Measurements from ENCODE around the gene TDRD6. TPM values are rescaled to one million over a fixed set of nuclear protein-coding genes. Genes with fewer than 3 reads are reported as not detected.

The TDRD6 gene
- total RNA-seq, 1 donor from 2014 or later: not detected

DNA sequence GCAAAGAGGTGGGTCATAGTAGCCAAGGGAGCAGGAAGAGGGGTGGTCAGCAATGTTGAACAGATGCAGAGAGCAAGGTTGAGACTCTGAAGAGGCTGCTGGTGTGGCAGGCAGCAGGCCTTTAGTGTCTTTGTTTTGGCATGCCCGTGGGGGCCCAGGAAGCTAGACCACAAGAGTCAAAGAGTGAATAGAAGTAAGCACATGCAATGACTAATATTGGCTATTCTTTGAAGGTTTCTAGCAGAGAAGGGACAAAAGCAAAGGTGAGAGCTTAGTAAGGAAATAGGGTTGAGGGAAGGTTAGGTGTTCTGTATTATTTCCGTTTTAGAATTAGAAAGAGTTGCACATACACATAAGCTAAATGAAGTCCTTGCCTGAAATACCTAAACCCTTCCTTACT is 18.8 kb downstream of the TDRD6 start:
- no peaks in the 10 kb centered on the region for H3K9me3 Mint-ChIP-seq
- no peak for DNase-seq

DNA sequence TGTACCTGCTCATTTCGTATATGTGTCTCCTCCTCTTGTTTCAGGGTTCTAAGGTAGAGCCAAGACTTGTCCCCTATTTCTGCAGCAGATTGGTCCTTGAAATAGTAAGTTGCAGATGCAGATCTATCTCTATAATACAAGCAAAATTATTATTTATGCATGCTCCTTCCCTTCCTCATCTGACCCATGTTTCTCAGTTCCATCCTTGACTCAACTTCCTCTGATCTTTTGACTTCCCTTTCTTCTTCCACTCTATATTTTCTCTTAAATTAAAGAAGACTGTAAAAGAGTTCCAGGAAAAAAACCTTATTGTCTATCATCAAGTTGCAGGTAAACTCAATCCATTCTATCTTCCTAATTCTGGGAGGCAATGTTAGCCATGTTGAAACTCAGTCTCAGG is 23.8 kb downstream of the TDRD6 start:
- intact Hi-C loops (cut with micrococcal nuclease): no loop called here
- no peaks in the 10 kb centered on the region for H3K4me1 Mint-ChIP-seq
- peaks cover 6% of the 10 kb centered on the region for H3K27me3 Mint-ChIP-seq
- no peak for DNase-seq
- H3K27ac Mint-ChIP-seq: no peak overlapping the region
- no peaks in the 10 kb centered on the region for H3K36me3 Mint-ChIP-seq (ENCODE audit: low read depth)
- H3K9me3 Mint-ChIP-seq: no peaks in the 10 kb centered on the region
- H3K4me3 Mint-ChIP-seq: no peak overlapping the region

More for the DNA sequence above, 18.8 kb downstream of the TDRD6 start:
- H3K4me3 Mint-ChIP-seq: no peak overlapping the region
- intact Hi-C loops (cut with micrococcal nuclease): no loop called here
- no peak overlapping the region for H3K27ac Mint-ChIP-seq
- H3K4me1 Mint-ChIP-seq: no peaks in the 10 kb centered on the region
- H3K36me3 Mint-ChIP-seq (ENCODE audit: low read depth): no peaks in the 10 kb centered on the region
- peaks cover 17% of the 10 kb centered on the region for H3K27me3 Mint-ChIP-seq

DNA sequence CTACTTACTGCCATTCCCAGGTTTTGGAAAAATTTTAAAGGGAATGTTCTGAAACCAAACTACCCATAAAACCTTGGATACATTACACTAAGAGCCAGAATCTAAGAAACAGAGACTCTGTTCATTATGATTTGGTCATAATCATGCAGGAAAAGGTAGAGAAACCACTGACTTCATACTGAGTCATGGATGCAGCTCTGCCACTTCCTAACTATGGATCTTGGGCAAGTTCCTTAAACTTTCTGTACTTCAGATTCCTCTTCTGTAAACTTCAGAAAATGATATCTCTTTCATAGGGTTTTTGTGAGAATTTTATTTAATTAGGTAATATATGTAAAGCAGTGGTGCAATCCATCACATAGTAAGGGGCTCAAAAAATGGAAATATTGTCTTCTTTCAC is 27.5 kb downstream of the TDRD6 start:
- peaks cover 2% of the 10 kb centered on the region for H3K27me3 Mint-ChIP-seq
- peaks cover 2% of the 10 kb centered on the region for H3K4me1 Mint-ChIP-seq
- H3K36me3 Mint-ChIP-seq (ENCODE audit: low read depth): no peaks in the 10 kb centered on the region
- DNase-seq: no peak
- H3K4me3 Mint-ChIP-seq: no peak overlapping the region
- H3K9me3 Mint-ChIP-seq: no peaks in the 10 kb centered on the region
- H3K27ac Mint-ChIP-seq: no peak overlapping the region
- intact Hi-C loops (cut with micrococcal nuclease): no loop called here

- H3K36me3 Mint-ChIP-seq (ENCODE audit: low read depth): no peaks in the 10 kb centered on the region
- peaks cover 2% of the 10 kb centered on the region for H3K4me1 Mint-ChIP-seq
- H3K27ac Mint-ChIP-seq: no peak overlapping the region
- no peaks in the 10 kb centered on the region for H3K9me3 Mint-ChIP-seq
- no peak overlapping the region for H3K4me3 Mint-ChIP-seq
- H3K27me3 Mint-ChIP-seq: peaks cover 12% of the 10 kb centered on the region
- DNase-seq: no peak
- intact Hi-C loops (cut with micrococcal nuclease): no loop called here
Observed at GRCh38 chr6:46719099-46719498, 31.4 kb downstream of the TDRD6 start.

DNA sequence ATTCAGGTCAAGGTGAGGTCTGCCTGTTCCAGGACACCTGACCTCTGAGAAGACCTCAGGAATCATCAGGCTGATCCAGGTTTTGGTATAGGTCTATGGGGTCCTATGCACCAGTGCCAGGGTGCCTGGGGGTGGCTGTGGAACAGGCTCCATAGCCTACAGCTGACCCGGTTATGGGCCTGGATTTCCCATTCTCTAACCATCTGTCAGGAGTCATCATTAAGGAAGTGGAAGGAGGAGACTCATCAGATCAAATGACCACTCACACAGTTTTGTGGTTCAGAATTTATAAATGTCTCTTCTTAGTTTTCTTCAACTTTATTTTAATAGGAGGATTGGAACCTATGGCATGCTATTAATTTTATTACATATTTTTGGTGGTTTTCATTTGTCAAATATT is 32.7 kb downstream of the TDRD6 start:
- Mint-ChIP-seq H3K4me1 (peaks cover 2% of the 10 kb centered on the region), H3K27me3 (peaks cover 12% of the 10 kb centered on the region), H3K9me3 (no peaks in the 10 kb centered on the region), H3K4me3 (no peak overlapping the region), H3K36me3 (ENCODE audit: low read depth) (no peaks in the 10 kb centered on the region), H3K27ac (no peak overlapping the region)
- DNase-seq: no peak
- intact Hi-C loops (cut with micrococcal nuclease): no loop called here

- no peak overlapping the region for H3K4me3 Mint-ChIP-seq
- no peaks in the 10 kb centered on the region for H3K4me1 Mint-ChIP-seq
- no peak for DNase-seq
- H3K27ac Mint-ChIP-seq: no peak overlapping the region
- intact Hi-C loops (cut with micrococcal nuclease): no loop called here
- H3K9me3 Mint-ChIP-seq: no peaks in the 10 kb centered on the region
- H3K27me3 Mint-ChIP-seq: peaks cover 41% of the 10 kb centered on the region
- H3K36me3 Mint-ChIP-seq (ENCODE audit: low read depth): no peaks in the 10 kb centered on the region
Observed at GRCh38 chr6:46729787-46730326, 42.2 kb downstream of the TDRD6 start.

- H3K27me3 Mint-ChIP-seq: peaks cover 46% of the 10 kb centered on the region
- no peak for DNase-seq
- no peak overlapping the region for H3K27ac Mint-ChIP-seq
- H3K4me1 Mint-ChIP-seq: no peaks in the 10 kb centered on the region
- H3K4me3 Mint-ChIP-seq: no peak overlapping the region
- intact Hi-C loops (cut with micrococcal nuclease): no loop called here
- H3K36me3 Mint-ChIP-seq (ENCODE audit: low read depth): no peaks in the 10 kb centered on the region
- no peaks in the 10 kb centered on the region for H3K9me3 Mint-ChIP-seq
Observed at GRCh38 chr6:46730921-46731461, 43.3 kb downstream of the TDRD6 start.

DNA sequence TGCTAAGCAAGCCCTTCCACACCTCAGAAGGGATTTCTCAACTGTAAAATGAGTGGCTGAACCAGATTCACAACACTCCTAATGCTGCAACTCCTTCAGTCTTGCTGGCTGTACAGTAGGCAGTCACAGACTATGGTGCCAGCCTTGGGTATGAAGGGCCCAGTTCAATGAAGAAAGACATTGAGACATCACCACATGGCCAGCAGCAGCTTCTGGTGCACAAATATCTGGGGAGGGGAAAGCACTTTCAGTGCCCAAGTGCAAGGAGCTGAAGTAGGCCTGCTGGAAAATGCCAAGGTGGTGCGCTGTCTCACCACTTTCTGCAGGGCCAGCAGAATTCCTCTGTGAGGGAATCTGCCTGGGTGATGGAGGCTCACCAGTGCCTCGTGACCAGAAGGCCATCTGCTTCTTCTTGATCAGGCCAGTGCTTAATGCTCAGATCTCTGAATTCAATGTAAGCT is 45.7 kb downstream of the TDRD6 start:
- intact Hi-C loops (cut with micrococcal nuclease): no loop called here
- no peaks in the 10 kb centered on the region for H3K4me1 Mint-ChIP-seq
- no peak overlapping the region for H3K4me3 Mint-ChIP-seq
- H3K27me3 Mint-ChIP-seq: peaks cover 58% of the 10 kb centered on the region
- no peaks in the 10 kb centered on the region for H3K9me3 Mint-ChIP-seq
- H3K27ac Mint-ChIP-seq: no peak overlapping the region
- H3K36me3 Mint-ChIP-seq (ENCODE audit: low read depth): no peaks in the 10 kb centered on the region
- DNase-seq: no peak

- H3K27me3 Mint-ChIP-seq: peaks cover 57% of the 10 kb centered on the region
Observed at GRCh38 chr6:46734867-46735719, 47.4 kb downstream of the TDRD6 start, which contains the start of gene PLA2G7. Gene PLA2G7 (minus strand): TSS chr6:46735375. CDS start chr6:46722891, 12,484 bp downstream.

GRCh38 chr6:46735720-46736031 is 48.0 kb downstream of the TDRD6 start:
- H3K27me3 Mint-ChIP-seq: peaks cover 55% of the 10 kb centered on the region
- no peaks in the 10 kb centered on the region for H3K9me3 Mint-ChIP-seq
- intact Hi-C loops (cut with micrococcal nuclease): no loop called here
- no peak overlapping the region for H3K27ac Mint-ChIP-seq
- H3K4me3 Mint-ChIP-seq: no peak overlapping the region
- H3K36me3 Mint-ChIP-seq (ENCODE audit: low read depth): no peaks in the 10 kb centered on the region
- no peak for DNase-seq
- no peaks in the 10 kb centered on the region for H3K4me1 Mint-ChIP-seq

More at GRCh38 chr6:46734867-46735719, 47.4 kb downstream of the TDRD6 start, which contains the start of gene PLA2G7:
- intact Hi-C loops (cut with micrococcal nuclease): no loop called here
- Mint-ChIP-seq H3K4me3 (no peak within 1 kb of the TSS), H3K27ac (no peak within 1 kb of the TSS), H3K4me1 (no peaks in the 10 kb centered on the region), H3K9me3 (no peaks in the 10 kb centered on the region), H3K36me3 (ENCODE audit: low read depth) (no peaks in the 10 kb centered on the region)
- DNase-seq: no peak

DNA sequence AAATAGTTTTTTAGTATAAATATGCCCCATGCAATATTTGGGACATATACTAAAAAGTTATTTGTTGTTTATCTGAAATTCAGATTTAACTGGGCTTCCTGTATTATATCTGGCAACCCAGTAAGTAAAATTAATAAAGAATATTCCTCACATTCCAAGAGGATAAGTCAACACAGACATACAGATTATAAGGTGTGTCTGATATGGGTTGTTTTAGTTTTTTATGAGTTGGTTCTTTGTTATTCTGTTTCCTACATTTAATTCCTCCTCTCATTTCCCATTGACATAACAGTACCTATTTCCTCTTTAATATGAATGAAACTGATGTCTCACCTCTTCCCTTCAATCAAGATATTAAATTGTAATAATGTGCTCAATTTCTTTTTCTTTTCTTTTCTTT is 49.2 kb downstream of the TDRD6 start:
- Mint-ChIP-seq H3K27ac (no peak overlapping the region), H3K4me3 (no peak overlapping the region), H3K4me1 (no peaks in the 10 kb centered on the region), H3K9me3 (no peaks in the 10 kb centered on the region), H3K27me3 (peaks cover 51% of the 10 kb centered on the region), H3K36me3 (ENCODE audit: low read depth) (no peaks in the 10 kb centered on the region)
- intact Hi-C loops (cut with micrococcal nuclease): no loop called here
- no peak for DNase-seq

GRCh38 chr6:46741482-46741881 is 53.8 kb downstream of the TDRD6 start:
- no peaks in the 10 kb centered on the region for H3K4me1 Mint-ChIP-seq
- H3K4me3 Mint-ChIP-seq: no peak overlapping the region
- H3K9me3 Mint-ChIP-seq: no peaks in the 10 kb centered on the region
- DNase-seq: no peak
- no peaks in the 10 kb centered on the region for H3K36me3 Mint-ChIP-seq (ENCODE audit: low read depth)
- peaks cover 13% of the 10 kb centered on the region for H3K27me3 Mint-ChIP-seq
- intact Hi-C loops (cut with micrococcal nuclease): no loop called here
- H3K27ac Mint-ChIP-seq: no peak overlapping the region

DNA sequence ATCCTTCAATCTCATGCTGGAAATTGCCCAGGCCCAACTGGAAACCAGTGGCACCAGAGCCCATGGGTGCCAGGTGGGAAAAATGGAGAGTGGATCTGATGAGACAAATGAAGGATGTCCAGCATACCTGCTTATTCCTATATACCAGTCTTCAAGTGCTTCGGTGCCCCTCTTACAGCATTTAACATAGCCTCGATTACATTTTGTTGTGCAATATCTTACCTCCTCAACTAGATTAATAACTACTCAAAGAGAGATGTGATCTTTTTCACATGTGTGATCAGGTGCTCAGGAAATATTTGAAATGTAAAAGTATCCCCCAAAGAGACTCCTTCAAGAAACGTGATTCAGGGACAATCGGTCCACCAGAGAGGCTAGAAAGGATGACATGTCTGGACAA is 54.2 kb downstream of the TDRD6 start:
- no peak overlapping the region for H3K4me3 Mint-ChIP-seq
- intact Hi-C loops (cut with micrococcal nuclease): no loop called here
- H3K4me1 Mint-ChIP-seq: no peaks in the 10 kb centered on the region
- no peaks in the 10 kb centered on the region for H3K9me3 Mint-ChIP-seq
- peaks cover 11% of the 10 kb centered on the region for H3K27me3 Mint-ChIP-seq
- H3K27ac Mint-ChIP-seq: no peak overlapping the region
- DNase-seq: no peak
- H3K36me3 Mint-ChIP-seq (ENCODE audit: low read depth): no peaks in the 10 kb centered on the region

GRCh38 chr6:46743425-46744158 is 55.9 kb downstream of the TDRD6 start:
- intact Hi-C loops (cut with micrococcal nuclease): no loop called here
- H3K27me3 Mint-ChIP-seq: no peaks in the 10 kb centered on the region
- no peak overlapping the region for H3K27ac Mint-ChIP-seq
- no peaks in the 10 kb centered on the region for H3K4me1 Mint-ChIP-seq
- no peak overlapping the region for H3K4me3 Mint-ChIP-seq
- no peaks in the 10 kb centered on the region for H3K9me3 Mint-ChIP-seq
- H3K36me3 Mint-ChIP-seq (ENCODE audit: low read depth): no peaks in the 10 kb centered on the region
- no peak for DNase-seq
